Measurements from ENCODE around the gene INSC.

Gene INSC

DNA sequence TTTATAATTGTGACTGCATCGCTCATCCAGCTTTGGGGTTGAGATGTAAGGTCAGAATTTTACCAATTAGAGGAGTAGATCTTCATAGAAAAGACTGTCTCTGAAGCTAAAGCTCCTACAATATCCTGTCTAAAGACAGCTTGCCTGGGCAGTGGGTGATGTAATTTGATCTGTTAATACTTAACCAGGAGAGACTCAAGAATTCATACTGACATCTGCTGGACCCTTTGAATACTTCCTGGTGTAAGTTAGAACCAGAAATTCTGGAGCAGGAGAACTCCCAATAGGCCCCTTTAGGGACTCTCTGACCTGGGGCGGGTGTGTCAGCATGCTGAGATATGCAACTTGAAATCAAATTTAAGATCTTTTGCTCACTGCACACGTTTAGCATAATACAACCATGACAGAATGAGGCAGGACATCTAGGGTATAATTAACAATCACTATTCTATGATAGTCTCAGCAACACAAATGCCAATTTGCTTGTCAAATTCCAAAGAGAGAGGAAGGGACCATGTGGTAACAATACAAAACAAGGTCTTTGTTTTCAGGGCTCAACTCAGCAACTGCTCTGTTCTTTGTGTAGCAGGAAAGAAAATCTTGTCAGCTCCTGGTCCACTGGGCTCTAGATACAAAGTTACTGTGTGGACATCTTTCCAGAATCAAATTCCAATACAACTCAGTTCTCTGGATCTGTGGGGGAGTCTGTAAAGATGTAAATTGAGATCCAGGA is 143.9 kb downstream of the INSC start (continued):
- no peak for TF ChIP-seq ZNF510 (tag by site-specific recombination; IDR thresholded peaks at IDR 0.05; ENCODE audit: insufficient replicate concordance)
- no peak for TF ChIP-seq ZNF416 (tag by site-specific recombination; IDR thresholded peaks at IDR 0.05)
- TF ChIP-seq ZNF654 (tag by site-specific recombination; IDR thresholded peaks at IDR 0.05; ENCODE audit: low read depth) = peak; percentile 42; the same call in 1 of the 2 replicates
- TF ChIP-seq ZNF701 (tag by site-specific recombination; IDR thresholded peaks at IDR 0.05) = no peak
- TF ChIP-seq SP7 (tag by site-specific recombination; IDR thresholded peaks at IDR 0.05) = no peak
- TF ChIP-seq BCL11B (tag by site-specific recombination; IDR thresholded peaks at IDR 0.05; ENCODE audit: low read depth) = no peak
- TF ChIP-seq ZEB2 (tag by site-specific recombination; IDR thresholded peaks at IDR 0.05) = no peak
- no peak for TF ChIP-seq ZNF777 (tag by site-specific recombination; IDR thresholded peaks at IDR 0.05; ENCODE audit: borderline replicate concordance)
- TF ChIP-seq ZFP41 (tag by site-specific recombination; IDR thresholded peaks at IDR 0.05; ENCODE audit: borderline replicate concordance) = no peak
- no peak for TF ChIP-seq ZNF404 (tag by site-specific recombination; IDR thresholded peaks at IDR 0.05)
- no peak for TF ChIP-seq KLF10 (tag by site-specific recombination; IDR thresholded peaks at IDR 0.05)
- TF ChIP-seq, protein P1, sequence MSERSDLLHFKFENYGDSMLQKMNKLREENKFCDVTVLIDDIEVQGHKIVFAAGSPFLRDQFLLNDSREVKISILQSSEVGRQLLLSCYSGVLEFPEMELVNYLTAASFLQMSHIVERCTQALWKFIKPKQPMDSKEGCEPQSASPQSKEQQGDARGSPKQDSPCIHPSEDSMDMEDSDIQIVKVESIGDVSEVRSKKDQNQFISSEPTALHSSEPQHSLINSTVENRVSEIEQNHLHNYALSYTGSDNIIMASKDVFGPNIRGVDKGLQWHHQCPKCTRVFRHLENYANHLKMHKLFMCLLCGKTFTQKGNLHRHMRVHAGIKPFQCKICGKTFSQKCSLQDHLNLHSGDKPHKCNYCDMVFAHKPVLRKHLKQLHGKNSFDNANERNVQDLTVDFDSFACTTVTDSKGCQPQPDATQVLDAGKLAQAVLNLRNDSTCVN (tag by site-specific recombination; optimal IDR thresholded peaks at IDR 0.05) = no peak
- no peak for TF ChIP-seq ZNF629 (tag by site-specific recombination; IDR thresholded peaks at IDR 0.05)
- TF ChIP-seq TRIM28 (IDR thresholded peaks at IDR 0.05; ENCODE audit: borderline replicate concordance, low read length) = peak; percentile 25; the same call in 1 of the 2 replicates
- TF ChIP-seq ZNF677 (tag by site-specific recombination; IDR thresholded peaks at IDR 0.05) = no peak

DNA sequence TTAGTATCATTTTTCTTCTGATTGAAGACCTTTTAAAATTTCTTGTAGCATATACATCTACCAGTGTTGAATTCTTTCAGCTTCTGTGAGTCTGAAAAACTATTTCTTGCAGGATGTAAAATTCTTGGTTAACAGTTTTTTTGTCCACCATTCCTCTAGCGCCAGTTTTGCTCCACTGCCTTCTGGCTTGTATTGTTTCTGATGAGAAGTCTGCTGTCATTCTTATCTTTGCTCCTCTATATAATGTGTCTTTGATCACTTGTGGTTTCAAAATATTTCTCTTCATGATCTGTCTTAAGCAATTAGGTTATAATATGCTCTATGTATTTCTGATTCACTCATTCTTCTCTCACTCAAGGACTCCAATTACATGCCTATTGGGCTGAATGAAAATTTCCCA is 152.3 kb downstream of the INSC start:
- no peaks in the 10 kb centered on the region for H3K36me3 ChIP-seq (ENCODE audit: control insufficient read depth in 2 of 2, insufficient read depth in 1 of 2, low read length in 2 of 2)
- TF ChIP-seq ZFP3 (tag by site-specific recombination; IDR thresholded peaks at IDR 0.05; ENCODE audit: low read depth) (no peak), ZNF24 (tag by site-specific recombination; IDR thresholded peaks at IDR 0.05) (no peak), ZIC2 (tag by site-specific recombination; IDR thresholded peaks at IDR 0.05) (no peak), ZNF433 (tag by site-specific recombination; IDR thresholded peaks at IDR 0.05; ENCODE audit: low read depth) (no peak), ZNF366 (tag by site-specific recombination; conservative IDR thresholded peaks at IDR 0.05) (no peak), ZNF549 (tag by site-specific recombination; IDR thresholded peaks at IDR 0.05) (no peak), ZNF626 (tag by site-specific recombination; IDR thresholded peaks at IDR 0.05) (peak; percentile 89; the same call in 1 of the 2 replicates), TRIM28 (IDR thresholded peaks at IDR 0.05; ENCODE audit: borderline replicate concordance, low read length) (peak; percentile 89), ZNF501 (tag by site-specific recombination; IDR thresholded peaks at IDR 0.05) (no peak), ZNF623 (tag by site-specific recombination; IDR thresholded peaks at IDR 0.05) (no peak), SETDB1 (IDR thresholded peaks at IDR 0.05; ENCODE audit: insufficient read length, low read length) (peak; percentile 93)
- TF ChIP-seq, protein P2, sequence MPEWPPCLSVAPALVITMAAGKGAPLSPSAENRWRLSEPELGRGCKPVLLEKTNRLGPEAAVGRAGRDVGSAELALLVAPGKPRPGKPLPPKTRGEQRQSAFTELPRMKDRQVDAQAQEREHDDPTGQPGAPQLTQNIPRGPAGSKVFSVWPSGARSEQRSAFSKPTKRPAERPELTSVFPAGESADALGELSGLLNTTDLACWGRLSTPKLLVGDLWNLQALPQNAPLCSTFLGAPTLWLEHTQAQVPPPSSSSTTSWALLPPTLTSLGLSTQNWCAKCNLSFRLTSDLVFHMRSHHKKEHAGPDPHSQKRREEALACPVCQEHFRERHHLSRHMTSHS (tag by site-specific recombination; IDR thresholded peaks at IDR 0.05) = no peak
- no peak overlapping the region for H3K4me3 ChIP-seq (ENCODE audit: low read depth, low read length)
- no peak overlapping the region for H3K27ac ChIP-seq (ENCODE audit: extremely low read depth, low read depth, low read length)
- POLR2A ChIA-PET = no interaction called here
- CTCF ChIA-PET = no interaction called here
- H3K9me3 ChIP-seq (ENCODE audit: control insufficient read depth, insufficient read depth, low read depth, low read length) = no peaks in the 10 kb centered on the region
- H3K4me1 ChIP-seq (ENCODE audit: control insufficient read depth, insufficient read depth, low read length) = no peaks in the 10 kb centered on the region

All from HEK293 (cell line).